OCI-LY7 (cell line): ENCODE measurements around the gene PVALEF.

ENCODE experiments used
- CTCF ChIP-seq: fragments of 200-600 bp; sonication (generic); conservative IDR thresholded peaks from 2 replicates; pipeline ENCODE4 v1.5.1; 2014; ENCODE audit warnings: mild to moderate bottlenecking, antibody characterized with exemption, low read length, moderate library complexity, mixed read lengths
- EZH2phosphoT487 ChIP-seq: fragments of 200-600 bp; sonication (generic); IDR thresholded peaks from 2 replicates; pipeline ENCODE4 v1.6.1; 2018; ENCODE audit warnings: low read depth, borderline replicate concordance, mild to moderate bottlenecking, mixed run types, antibody characterized with exemption, low read length, moderate library complexity, mixed read lengths

DNA sequence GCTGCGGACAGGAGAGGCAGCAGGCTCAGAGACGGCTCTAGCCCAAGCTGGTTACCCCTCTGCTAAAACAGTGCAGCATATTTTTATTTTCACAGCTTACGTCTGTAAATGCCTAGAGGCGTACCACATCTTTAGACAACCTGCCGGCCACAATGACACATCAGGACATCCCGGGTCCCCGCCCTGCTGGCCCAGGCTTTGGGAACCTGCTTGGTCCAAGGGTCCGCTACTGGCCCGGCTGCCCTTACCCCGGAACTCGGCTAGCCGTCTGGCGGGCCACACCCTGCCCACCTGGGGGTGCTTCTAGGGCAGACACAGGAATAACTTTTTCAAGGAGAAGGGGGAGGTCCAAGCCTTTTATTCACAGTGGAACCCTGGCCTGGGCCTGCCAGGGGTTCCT lies 53.2 kb downstream of the PVALEF start:
- TF ChIP-seq CTCF, result no peak
- TF ChIP-seq EZH2phosphoT487, result no peak
